ENCODE results near the gene UBE2H.
A peak's percentile ranks its signal among the peaks of the same experiment; 100 is the strongest.

Gene UBE2H

DNA sequence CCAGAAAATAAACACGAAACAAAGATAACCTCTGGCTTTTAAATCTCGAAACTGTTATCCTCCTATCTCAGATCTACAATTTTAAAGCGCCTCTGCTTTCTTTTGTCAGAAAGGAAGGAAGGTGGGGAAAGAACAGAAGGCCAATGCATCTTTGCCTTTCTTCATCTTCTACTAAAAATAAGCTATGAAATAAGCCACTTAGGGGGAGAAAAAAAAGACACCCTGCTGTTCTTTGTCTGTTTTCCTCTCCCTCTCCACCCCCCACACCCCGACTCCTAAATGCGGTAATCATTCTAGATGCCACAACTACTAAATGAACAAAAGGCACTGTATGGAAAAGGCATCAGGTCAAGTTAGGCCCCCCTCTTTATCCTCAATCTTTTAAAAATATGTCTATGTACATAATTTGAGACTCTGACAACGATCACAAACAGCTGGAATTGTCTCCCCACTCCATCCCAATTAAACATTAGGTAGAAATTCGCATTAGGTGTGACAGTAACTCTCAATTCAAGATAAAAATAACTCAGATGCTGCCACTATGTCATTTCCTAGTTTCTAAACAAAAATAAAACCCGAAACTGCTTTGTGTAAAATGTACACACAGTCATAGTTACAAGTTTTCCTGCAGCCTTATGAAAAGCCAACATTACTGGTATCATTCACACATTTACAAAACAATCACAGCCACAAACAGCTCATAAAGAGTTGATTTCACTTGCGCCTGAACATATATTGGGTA is 2.4 kb downstream of the UBE2H start:
- DNase-seq, result peak in 2 of 14 donors; percentile 6 to 17

DNA sequence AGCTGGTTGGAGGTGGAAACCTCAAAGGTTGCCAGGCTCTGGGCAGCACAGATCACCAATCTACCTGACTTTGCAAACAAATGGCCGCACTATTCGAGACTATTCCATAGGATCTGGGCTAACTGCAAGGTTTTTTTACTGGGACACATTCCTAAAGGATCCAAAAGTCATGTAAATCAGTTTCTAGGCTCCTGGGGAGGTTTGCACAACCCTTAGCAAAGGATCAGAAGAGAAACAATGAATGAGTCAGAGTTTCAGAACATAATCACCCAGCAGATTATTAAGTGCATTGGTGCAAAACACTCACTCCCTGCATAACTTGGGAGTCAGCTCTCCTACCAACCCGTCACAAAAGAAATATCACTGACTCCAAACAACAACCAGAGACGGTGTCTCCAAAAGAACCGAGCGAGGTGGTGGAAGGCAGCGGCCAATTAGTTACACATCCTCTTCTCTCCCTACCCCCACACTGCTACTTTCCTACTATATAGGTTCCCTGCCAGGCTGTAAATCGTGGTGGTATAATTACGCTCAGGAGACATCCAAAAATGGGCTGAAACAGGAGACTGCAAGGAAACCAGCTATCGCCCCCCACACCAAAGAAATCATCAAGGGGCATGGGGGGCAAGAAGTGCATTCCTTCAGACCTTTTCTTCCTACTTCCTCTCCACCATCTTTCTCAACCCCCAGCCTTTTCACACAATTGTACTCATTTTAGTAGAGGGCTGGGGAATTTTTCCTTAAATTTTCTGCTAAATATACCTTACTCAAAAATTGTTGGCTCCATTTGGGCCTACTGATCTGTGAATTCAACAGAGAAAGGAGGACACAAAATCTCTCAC is 3.2 kb downstream of the UBE2H start:
- peak in 10 of 14 donors; percentile 23 to 57 (median 37) for DNase-seq

DNA sequence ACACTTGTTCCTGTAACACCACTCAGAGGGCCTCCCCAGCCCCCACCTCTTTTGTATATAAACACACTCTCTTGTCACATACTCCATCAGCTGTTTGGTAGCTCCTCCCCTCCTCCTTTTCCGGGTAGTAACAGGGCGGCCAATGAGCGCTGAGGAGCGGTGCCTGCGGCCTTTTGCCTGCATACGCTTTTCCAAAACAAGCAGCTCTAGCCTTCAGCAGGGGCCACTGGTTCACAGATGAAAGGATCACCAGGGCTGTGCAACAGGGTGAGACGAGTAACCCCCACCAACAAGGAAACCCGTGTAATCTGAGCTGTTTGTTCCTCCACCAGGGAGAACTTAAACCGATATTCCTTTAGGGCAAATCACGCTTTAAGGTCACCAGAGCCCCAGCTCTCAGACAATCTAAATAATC is 3.9 kb downstream of the UBE2H start:
- peak; percentile 35 to 92 (median 85) for DNase-seq

DNA sequence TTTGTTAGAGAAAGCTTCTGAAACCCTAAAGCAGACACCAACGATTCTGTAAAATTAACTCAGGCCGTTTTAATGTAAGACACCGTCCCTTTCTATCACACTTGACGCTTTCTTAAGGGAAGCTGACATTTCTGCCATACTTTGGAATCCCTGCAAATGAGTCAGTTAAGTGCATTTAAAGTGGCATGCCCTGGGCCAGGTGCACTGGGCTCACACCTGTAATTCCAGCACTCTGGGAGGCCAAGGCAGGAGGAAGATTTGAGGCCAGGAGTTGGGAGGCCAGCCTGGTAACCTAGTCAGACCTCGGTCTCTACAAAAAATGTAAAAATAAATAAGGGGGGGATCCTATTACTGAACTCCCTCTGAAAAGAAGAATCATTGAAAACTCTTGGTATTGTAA is 4.4 kb downstream of the UBE2H start:
- no peak for DNase-seq

DNA sequence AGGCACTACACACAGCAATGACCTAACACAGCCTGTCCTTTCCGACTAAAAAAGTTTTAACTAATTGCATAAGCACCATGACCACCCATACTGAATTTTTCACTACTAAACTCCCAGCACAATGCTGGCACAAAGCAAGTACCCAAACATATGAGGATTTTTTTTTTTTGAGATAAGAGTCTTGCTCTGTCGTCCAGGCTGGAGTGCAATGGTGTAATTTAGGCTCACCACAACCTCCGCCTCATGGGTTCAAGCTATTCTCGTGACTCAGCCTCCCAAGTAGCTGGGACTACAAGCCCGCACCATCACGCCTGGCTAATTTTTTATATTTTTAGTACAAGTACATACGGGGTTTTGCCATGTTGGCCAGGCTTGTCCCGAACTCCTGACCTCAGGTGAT is 5.1 kb downstream of the UBE2H start:
- no peak for DNase-seq

DNA sequence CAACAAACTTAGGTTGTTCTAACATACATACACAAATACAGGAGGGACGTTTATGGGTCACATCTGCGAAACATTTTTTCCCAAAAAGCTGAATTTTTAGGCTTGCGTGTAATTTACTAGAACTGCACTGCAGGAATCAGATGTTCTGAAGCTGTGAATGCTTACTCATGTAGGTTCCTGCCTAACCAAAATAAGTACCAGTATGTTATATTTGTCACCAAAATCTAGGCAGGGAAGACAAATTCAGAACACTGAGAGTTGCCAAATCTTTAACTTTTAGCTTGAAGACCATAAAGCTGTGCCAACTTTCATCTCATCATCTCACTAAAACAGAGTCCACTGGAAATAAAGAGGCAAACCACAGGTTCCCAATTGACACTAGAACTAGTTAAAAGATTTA is 5.7 kb downstream of the UBE2H start:
- DNase-seq, result no peak

DNA sequence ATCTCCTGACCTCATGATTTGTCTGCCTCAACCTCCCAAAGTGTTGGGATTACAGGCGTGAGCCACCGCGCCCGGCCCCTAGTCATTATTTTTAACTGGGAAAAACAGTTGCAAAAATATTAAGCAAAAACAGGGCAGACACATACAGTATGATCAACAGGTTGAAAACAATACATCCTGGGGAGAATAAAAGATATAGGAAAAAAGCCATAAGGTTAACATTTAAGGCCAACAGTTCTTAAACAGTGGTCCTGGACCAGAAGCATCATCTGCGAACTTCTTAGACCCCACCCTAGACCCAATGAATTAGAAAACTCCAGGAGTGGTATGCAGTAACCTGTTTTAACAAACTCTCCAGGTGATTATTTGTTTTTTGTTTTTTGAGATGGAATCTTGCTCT is 6.5 kb downstream of the UBE2H start:
- no peak for DNase-seq

DNA sequence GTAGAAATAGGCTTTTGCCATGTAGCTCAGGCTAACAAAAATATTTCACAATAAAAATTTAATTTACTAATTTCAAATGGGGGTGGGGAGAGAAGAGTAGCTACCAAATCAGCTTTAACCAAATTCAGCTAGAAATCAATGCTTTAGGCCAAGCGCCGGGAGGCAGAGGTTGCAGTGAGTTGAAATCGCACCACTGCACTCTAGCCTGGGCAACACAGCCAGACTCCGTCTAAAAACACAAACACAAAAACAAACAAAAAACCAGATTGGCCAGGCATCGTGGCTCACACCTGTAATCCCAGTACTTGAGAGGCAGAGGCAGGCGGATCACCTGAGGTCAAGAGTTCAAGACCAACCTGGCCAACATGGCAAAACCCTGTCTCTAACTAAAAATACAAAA is 9.4 kb downstream of the UBE2H start:
- no peak for DNase-seq

DNA sequence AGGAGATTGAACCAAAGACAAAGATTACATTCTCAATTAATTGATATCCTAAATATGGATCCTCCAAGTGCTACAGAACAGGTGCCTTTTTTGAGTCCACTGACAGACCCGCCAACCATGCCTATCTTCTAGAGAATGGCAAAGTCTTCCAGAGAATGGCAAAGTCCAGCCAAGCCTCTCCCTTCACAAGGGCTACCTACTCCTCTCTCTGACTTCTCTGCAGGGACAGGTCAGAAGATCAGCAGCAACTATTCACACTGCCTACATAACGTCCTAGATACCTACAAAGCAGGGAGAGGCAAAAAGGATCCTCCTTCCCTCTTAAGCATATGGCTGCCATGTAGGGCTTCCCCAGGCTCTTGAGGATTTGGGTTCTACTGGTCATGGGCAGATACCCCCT is 12.4 kb downstream of the UBE2H start:
- DNase-seq, result no peak

DNA sequence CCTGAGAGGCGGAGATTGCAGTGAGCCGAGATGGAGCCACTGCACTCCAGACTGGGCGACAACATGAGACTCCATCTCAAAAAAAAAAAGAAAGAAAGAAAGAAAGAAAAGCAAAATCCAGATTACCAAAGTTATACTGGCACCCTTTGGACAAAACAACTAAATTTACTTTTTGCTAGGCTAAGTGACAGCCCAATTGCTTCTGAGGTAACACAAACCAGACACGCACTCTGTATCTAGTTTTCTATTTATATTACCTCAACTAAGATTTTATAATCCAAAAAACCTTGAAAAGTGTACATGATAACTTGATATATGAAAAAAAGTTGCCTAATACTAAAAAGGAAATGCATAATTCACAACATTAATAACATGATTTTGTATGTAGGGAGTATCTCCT is 12.9 kb downstream of the UBE2H start:
- DNase-seq, result no peak

DNA sequence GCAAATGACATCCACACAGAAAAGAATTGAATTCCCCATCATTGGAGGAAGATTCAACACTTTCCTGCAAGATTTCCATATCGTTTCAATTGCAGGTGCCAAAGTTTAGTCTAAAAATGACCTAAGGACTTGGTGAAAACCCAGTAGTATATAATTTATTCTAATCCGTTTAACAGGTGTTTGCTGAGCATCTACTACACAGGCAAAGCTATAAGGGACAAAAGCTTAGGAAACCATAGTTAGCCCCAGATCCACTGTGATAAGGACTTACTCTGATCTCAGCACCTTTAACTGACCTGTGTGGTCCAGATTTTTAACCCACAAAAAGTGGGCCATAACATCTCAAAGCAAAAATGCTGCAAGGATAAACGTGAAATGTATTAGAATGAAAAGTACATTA is 19.1 kb downstream of the UBE2H start:
- no peak for DNase-seq

DNA sequence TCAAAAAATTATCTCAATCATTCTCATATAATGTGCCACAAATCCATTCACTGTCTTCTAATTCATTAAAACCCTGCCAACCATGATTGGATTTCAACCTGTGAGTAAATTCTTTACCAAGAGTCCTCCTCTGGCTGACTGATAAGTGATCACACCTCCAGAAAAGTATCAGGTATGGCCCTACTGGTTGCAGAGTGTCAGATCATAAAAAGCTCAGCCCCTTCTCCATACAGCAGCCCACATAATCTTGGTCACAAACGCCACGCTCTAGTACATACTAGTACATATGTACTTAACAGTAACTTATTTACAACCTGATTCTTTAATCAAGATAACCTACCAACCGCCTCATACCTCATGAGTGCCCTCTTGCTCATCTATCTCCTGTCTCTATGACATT is 26.1 kb downstream of the UBE2H start:
- no peak for DNase-seq

DNA sequence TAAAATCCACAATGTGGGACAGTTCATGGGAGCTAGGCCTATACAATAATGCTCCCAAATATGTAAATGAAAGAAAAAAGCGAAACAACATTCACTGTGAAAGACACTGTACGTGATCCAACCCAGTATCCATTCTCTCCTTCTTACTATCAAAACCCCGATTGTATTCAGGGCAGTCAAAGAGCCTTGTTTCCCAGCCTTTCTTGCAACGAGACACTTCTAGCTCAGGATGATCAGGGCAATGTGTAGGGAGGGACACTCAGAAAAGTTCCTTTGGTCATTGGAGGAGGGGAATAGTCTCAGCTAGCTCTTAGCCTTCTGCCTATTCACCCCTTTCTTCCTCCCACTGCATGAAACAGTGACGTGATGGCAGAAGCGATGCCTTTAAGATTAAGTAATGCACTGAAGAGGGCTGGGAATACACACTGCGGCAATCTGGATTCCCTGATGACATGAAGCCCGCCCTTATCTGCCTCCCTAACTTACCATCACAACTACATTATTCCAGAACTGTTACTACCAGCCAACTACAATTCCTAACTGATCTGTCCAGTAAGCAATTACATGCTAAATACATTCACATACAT is 27.3 kb downstream of the UBE2H start:
- peak in 1 of 14 donors; percentile 24 for DNase-seq

DNA sequence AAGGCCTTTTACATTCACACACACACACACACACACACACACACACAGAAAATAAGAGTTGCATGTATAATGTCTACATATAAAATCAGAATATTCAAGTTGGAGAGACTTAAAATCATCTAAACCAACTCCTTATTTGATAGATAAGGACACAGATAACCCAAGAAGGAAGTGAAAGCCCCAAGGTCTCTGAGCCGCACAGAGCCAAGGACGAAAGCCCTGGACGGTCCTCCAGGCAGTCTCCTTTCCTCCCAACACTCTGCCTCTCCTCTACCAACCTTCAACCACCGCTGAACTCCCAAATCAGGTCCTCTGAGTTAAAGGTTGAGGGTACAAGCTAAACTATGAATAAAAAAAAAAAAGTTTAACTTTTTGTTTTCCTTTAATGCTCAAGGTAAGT is 28.2 kb downstream of the UBE2H start:
- DNase-seq, result no peak

DNA sequence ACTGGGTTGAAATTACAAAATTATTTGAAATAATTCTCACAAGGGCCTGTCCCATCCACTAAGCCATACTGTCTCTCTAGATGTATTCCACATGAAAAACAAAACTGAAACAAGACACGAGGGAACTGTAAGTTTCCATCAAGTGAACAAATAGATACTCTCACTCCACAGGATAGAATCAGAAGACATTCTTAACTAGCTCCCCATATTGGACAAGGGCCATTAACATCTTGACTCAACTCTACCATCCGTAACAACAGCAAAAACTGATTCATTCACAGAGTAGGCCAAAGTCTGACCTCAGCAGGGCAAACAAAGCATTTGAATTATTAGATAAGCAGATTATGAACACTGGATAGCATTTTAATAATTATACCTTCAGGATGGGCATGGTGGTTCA is 29.1 kb downstream of the UBE2H start:
- DNase-seq, result no peak

DNA sequence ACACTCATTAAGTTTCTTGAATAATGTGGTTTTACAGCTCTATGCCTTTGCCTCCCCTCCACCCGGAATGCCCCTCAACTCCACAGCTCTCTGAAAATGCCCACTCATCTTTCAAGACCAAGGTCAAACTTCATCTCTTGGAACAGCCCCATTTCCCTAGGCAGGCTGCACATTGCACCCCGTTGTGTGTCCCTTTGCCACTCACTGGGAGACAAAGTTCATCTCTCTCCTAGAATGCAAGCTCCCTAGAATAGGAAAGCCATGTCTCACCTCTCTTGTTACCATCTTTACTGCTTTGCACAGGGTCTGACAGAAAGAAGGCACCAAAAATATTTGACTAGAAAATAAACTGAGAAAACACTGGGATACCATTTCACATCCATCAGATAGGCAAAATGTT is 33.3 kb downstream of the UBE2H start:
- DNase-seq, result no peak

DNA sequence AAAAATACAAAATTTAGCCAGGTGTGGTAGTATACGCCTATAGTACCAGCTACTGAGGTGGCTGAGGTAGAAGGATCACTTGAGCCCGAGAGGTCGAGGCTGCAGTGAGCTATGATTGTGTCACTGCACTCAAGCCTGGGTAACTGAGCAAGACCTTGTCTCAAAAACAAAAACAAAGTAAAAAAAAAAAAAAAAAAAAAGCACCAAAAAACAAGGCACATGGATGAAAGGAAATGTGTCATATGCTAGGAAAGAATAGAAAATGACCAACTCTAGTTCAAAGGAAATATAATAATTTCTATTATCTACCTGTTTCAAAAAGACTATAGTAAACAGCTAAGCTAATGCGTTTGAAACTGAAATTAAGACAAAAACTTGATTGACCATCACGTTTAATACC is 33.8 kb downstream of the UBE2H start:
- no peak for DNase-seq

DNA sequence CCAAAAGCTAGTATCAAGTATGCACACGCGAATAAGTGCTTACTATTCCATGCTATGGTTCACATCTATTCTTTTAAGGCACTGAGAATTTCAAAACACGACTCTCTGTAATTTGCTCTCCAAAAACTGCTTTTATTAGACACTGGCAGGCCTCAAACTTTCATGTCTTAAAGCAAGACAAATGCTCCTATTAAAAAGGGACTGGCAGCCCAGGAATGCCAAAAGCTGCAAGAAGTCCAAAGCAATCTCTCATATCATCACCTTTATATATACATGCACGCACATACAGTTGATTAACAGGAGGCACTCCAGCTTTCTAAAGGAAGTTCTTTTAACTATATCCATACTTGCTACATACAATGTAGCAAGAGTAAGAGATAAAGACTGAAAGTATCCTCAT is 34.8 kb downstream of the UBE2H start:
- no peak for DNase-seq

DNA sequence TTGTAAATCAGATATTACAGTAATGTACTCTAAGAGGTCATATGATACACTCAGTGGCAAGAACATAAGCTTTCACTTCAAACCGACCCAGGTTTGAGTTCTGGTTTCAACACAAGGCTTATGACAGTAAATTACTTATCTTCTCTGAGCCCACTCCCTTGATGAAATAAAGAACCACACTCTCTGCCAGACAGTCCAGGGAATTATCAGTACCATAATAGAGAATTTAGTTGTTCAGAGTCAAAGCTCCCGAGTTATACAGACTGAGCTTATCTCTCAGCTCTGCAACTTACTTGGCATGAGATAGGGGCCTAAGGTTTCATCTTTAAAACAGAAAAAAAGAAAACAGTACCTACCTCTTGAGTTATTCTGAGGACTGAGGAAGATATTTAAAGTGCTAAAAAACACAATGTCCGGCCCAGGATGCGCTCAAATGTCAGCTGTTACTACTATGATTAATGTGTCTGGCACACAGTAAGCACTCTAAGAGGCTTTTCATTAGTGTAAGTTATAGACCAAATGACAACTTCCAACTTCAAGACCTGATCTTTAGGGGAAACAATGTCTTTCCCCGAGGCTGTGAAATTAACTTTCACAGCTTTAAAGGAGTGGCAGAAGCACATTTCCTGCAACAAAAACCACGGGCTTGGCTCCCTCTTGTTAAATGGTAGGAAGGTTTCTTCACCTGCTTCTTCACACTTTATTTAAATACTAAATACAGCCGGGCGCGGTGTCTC is 38.1 kb downstream of the UBE2H start:
- no peak for DNase-seq

DNA sequence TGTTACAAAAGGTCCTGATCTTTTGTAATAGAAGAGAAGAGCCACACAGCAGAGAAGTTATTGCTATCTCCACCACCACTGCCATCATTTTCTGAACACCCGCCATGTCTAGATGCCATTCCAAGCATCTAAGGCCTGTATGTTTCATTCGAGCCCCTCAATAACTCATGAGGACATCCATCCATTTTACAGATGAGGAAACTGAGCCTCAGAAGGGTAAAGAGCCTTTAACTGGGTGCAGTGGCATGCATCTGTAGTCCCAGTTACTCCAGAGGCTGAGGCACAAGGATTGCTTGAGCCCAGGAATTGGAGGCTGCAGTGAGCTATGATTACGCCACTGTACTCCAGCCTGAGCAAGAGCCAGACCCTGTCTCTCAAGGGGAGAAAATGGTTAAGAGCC is 39.3 kb downstream of the UBE2H start:
- no peak for DNase-seq

DNA sequence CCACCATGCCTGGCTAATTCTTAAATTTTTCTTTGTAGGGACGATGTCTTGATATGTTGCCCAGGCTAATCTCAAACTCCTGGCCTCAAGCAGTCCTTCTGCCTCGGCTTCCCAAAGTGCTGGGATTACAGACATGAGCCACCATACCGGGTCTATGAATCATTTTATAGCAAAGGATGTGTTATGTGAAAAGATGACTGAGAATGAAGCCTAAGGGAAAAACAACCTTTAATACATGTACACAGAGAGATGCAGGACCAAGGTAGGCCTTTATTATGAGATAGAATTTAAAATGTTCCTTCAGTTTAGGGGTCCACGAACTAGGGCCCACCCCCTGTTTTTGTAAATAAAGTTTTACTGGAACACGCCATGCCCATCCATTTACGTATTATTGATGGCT is 41.0 kb downstream of the UBE2H start:
- no peak for DNase-seq

DNA sequence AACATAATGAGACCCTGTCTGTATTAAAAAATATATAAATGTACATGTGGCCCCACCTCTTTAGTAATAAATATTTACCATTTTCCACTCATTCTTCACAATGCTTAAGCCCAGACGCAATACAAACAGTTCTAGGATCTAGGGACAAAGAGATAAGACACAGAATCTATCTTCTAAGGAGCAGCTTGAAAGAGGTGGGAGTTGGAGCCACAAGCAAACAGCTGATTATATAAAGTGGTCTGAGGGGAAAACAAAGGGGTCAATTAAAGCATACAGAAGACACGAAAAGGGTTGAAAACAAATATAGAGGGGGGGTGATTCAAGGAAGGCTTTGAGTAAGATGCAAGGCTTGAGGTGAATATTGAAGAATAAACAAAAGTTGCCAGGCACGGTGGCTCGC is 43.1 kb downstream of the UBE2H start:
- no peak for DNase-seq

DNA sequence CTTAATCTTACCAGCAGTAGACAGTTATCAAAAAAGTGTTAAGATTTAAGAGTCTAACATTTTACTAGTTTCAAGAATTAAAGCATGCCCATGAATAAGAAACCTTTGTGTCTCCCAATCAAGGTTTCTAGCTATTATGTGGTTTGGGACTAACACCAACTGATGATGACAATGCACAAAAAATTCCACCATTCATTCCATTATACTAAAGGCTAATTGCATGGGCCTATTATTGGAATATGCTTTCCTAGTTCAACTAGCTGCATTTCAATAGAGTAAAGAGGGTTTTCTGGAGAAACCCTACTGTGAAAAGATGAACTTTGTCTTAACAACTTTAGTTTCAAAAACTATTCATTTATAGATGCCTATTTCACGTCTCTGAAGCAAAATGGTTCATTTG is 44.6 kb downstream of the UBE2H start:
- no peak for DNase-seq

All from C1 segment of cervical spinal cord (tissue), 14 donors.